HG02852 (cell line): ENCODE data around the gene BANF1.
A peak's percentile ranks its signal among the peaks of the same experiment; 100 is the strongest.

Source experiments
- ATAC-seq: cut with Tn5 transposase; IDR thresholded peaks from one replicate; pipeline ENCODE4 v1.9.1; 2021; ENCODE audit warnings: mild to moderate bottlenecking, moderate library complexity; ENCODE audit not compliant: unreplicated experiment

The BANF1 gene

GRCh38 chr11:65978391-65979238, 23.7 kb upstream of the BANF1 start:
- ATAC-seq: no peak

- no peak for ATAC-seq
Observed at GRCh38 chr11:65979261-65979759, 23.0 kb upstream of the BANF1 start.

- ATAC-seq: no peak
Observed at GRCh38 chr11:65981101-65981740, 21.1 kb upstream of the BANF1 start.

- ATAC-seq: no peak
Observed at GRCh38 chr11:65981972-65982823, 20.1 kb upstream of the BANF1 start.

DNA sequence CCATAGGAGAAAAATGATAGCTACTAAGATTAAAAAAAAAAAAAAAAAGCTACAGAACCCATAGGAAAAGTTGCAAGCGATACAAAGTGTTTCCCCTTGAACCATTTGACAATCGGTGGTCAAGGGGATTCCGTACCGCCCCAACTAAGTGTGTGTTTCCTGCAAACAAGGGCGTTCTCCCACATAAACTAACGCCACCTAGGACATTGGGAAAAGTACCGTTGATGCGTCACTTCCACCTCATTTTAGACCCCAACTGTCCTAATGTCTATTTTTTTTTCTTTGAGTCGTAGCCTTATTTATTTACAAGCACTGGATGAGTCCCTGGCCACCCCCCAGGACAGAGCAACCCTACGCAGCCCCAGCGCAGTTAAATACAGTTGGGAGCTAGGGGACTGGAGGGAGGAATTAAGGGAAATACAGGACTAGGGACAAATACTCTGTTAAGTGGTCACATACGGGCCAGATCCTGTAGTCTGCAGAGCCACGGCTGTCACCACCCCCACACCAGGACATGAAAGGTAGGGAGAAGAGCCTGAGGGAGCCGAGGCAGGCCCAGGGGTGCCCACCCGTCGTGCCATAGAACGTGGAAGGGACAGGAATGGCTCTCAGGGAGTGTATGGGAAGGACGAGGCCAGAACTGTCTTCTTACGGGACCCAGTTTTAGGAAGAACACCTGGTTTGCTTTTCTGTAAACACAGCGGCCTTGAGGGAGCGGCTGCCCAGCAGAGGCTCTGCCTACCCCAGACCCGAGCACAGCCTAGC, 19.3 kb upstream of the BANF1 start:
- no peak for ATAC-seq

GRCh38 chr11:65983589-65983987, 18.7 kb upstream of the BANF1 start:
- no peak for ATAC-seq

GRCh38 chr11:65987336-65987735, 15.0 kb upstream of the BANF1 start:
- no peak for ATAC-seq

DNA sequence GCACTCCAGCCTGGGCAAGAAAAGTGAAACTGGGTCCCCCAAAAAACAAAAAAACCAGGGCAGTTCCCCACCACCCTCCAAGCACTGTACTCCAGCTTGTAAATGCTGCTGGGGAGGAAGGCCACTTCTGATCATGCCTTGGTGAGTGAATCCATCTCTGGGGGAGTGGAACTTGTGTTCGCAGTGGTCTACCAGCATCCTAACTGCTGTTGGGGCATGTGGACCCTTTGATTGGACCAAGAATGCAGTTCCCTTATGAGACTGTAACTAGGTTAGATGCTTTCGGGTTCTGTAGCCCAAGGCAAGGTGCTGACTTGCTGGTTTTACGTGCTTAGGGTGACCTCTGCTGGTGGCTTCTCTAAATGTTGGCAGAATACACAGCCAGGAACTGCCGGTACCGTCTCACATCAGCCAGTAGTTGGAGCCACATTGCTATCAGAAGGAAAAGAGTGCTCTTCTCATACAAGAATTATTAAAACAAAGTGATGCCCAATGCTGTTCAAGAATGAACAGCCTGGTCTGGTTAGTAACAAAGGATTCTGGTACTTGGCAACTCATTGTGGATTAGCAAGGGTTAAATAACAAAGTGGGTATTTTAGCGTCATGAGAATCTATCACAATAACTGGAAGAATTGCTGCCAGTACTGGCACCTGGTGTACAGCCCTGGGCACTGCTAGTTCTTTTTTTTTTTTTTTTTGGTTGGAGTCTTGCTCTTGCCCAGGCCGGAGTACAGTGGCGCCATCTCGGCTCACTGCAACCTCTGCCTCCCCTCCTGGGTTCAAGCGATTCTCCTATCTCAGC, 13.3 kb upstream of the BANF1 start:
- ATAC-seq: peak; percentile 81

- no peak for ATAC-seq
Observed at GRCh38 chr11:65992056-65992455, 10.2 kb upstream of the BANF1 start.

DNA sequence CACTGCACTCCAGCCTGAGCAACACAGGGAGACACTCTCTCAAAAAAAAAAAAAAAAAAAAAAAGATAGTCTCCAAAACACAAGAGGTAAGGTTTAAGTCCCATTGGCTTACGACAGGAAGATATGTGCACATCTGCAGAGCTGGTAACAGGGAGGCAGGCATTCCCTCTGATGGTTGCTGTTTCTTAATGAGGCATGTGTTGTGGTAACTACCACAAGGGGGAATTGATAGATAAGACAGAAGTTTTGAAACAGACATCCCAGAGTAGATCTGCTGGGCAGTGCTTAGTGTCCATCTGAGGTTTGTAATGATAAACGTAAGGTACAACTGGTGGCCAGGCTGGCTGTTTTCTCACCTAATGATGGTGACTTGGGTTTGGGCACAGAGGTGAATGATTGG, 5.0 kb upstream of the BANF1 start:
- no peak for ATAC-seq

DNA sequence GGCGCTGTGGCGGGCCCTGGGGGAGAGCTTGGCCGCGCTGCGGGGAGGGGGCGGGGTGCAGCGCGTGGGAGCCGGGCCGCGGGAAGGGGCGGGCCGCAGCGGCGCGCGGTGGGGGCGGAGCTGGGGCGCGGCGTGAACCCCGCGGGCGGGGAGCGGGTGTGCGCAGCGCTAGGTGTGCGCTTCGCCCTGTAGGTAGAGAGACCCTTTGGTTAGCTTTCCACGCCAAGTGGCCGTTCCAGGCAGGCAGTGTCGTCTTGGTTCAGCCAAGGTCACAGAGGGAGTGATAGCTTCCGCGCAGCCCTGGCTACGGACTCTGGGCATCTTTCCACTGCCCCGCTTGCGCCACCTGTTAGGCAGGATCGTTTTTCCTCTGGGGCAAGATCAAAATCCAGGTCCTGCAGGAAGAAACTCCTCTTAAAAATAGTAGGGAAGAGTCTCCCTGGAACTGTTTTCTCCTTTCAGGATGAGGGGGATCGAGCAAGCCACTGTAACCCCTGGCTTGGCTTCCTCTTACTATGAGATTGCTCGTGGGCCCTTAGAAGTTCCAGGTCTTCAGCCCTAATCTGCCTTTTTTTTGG, 434 bp downstream of the BANF1 start:
- peak; percentile 40 for ATAC-seq

DNA sequence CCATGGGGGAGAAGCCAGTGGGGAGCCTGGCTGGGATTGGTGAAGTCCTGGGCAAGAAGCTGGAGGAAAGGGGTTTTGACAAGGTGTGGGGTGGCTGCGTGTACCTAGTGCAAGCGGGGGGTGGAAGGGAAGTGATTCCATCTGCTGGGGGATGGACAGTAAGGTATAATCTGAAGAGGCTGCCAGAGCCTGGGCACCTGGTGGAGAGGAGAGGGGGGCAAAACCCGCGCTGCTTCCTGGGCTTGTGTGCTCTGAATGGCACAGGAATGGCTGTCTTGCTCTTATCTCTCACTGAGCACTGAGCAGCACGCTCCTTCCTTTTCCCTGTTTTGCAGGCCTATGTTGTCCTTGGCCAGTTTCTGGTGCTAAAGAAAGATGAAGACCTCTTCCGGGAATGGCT, 988 bp downstream of the BANF1 start:
- no peak for ATAC-seq

- ATAC-seq: no peak
Observed at GRCh38 chr11:66004186-66004585, 1.9 kb downstream of the BANF1 start.

- no peak for ATAC-seq
Observed at GRCh38 chr11:66006134-66006890, 4.0 kb downstream of the BANF1 start.

DNA sequence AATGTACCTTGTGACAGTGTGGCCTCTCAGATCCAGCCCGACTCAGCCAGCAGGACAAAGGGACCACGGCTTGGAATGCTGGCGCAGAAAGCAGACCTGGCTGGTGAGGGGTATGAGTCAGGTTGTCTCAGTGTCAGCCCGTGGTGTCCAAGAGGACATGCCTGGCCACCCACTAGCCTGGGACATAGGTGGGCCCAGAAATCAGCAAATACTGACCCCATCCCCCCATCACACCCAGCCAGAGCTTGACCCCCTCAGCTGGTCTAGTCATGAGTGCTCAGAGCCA, 4.5 kb downstream of the BANF1 start:
- ATAC-seq: no peak

GRCh38 chr11:66007201-66007634, 4.9 kb downstream of the BANF1 start:
- ATAC-seq: no peak

- no peak for ATAC-seq
Observed at GRCh38 chr11:66008095-66008467, 5.8 kb downstream of the BANF1 start.

- no peak for ATAC-seq
Observed at GRCh38 chr11:66008468-66009101, 6.3 kb downstream of the BANF1 start.
